B cell (primary cell): Measurements from ENCODE around the gene LIPC. TPM values are rescaled to one million over a fixed set of nuclear protein-coding genes. Genes with fewer than 3 reads are reported as not detected.

ENCODE experiments used
- ATAC-seq: fragments of 200-7000 bp; cut with Tn5 transposase; one replicate; pipeline ENCODE4 v1.10.0; 2021; ENCODE audit warnings: low read depth, mild to moderate bottlenecking, moderate number of reproducible peaks, moderate library complexity
- CTCF ChIA-PET: fragments of 350-600 bp; sonication (Branson Sonifier 250); formaldehyde crosslinking; loops from one replicate; lab custom pipeline; 2021; ENCODE audit warnings: antibody characterized with exemption, inconsistent platforms; lab: Charles Lee
- POLR2A ChIA-PET: fragments of 350-600 bp; sonication (Branson Sonifier 250); formaldehyde crosslinking; loops from one replicate; lab custom pipeline; 2021; ENCODE audit warnings: antibody characterized with exemption; lab: Charles Lee
- DNase-seq: peaks from one replicate; pipeline ENCODE4 v3.0.0; 2013
- H2AFZ ChIP-seq: 2 replicates; pipeline ENCODE4 v1.6.1; 2012; ENCODE audit warnings: mild to moderate bottlenecking, low read depth, low read length; ENCODE audit not compliant: insufficient read depth, poor library complexity, severe bottlenecking
- H3K27ac ChIP-seq, 2 donors: 1 replicate in 1 of 2; 2 replicates in 1 of 2; pipeline ENCODE4 v1.5.1; 2012 to 2013; ENCODE audit warnings: low read length in 2 of 2, mild to moderate bottlenecking in 2 of 2, moderate library complexity in 1 of 2
- H3K27me3 ChIP-seq, 4 experiments: fragments of 200-600 bp in 1 of 4; sonication (generic) in 1 of 4; replicated peaks in 1 of 4; 1 replicate in 2 of 4; 2 replicates in 2 of 4; pipeline versions ENCODE4 v1.6.1 to v1.7.0; 2013 to 2016; ENCODE audit warnings: low read length in 3 of 4, mild to moderate bottlenecking in 2 of 4, mixed read lengths in 1 of 4, moderate library complexity in 1 of 4; ENCODE audit not compliant: insufficient read depth in 4 of 4, control insufficient read depth in 3 of 4; ENCODE audit errors: control extremely low read depth in 1 of 4
- H3K36me3 ChIP-seq, 2 experiments: replicated peaks in 1 of 2; 1 replicate in 1 of 2; 2 replicates in 1 of 2; pipeline versions ENCODE4 v1.6.1 to v1.7.1; 2013; ENCODE audit warnings: low read length in 1 of 2; ENCODE audit not compliant: insufficient read depth in 2 of 2, control insufficient read depth in 1 of 2; ENCODE audit errors: control extremely low read depth in 1 of 2, extremely low read depth in 1 of 2
- H3K4me1 ChIP-seq, 2 donors: fragments of 200-600 bp in 1 of 2; sonication (generic) in 1 of 2; 1 replicate in 1 of 2; 2 replicates in 1 of 2; pipeline versions ENCODE4 v1.5.1 to v1.6.1; 2013 to 2017; ENCODE audit warnings: low read length in 2 of 2; ENCODE audit not compliant: control insufficient read depth in 2 of 2, insufficient read depth in 2 of 2
- H3K4me2 ChIP-seq: replicated peaks from 2 replicates; pipeline ENCODE3; 2012; ENCODE audit warnings: mild to moderate bottlenecking, low read depth, low read length; ENCODE audit not compliant: poor library complexity, severe bottlenecking
- H3K4me3 ChIP-seq, 5 experiments: fragments of 200-600 bp in 1 of 5; sonication (generic) in 1 of 5; 1 replicate in 3 of 5; 2 replicates in 2 of 5; pipeline versions ENCODE4 v1.5.1 to v1.7.0; 2011 to 2016; ENCODE audit warnings: low read length in 4 of 5, mild to moderate bottlenecking in 4 of 5, low read depth in 2 of 5, control low read depth in 1 of 5, moderate library complexity in 1 of 5; ENCODE audit not compliant: insufficient read depth in 1 of 5; ENCODE audit errors: control extremely low read depth in 1 of 5, extremely low read depth in 1 of 5
- H3K79me2 ChIP-seq: fragments of 200-600 bp; sonication (generic); one replicate; pipeline ENCODE4 v1.6.0; 2016; ENCODE audit warnings: low read length; ENCODE audit not compliant: control insufficient read depth, insufficient read depth
- H3K9ac ChIP-seq: fragments of 200-600 bp; sonication (generic); 2 replicates; pipeline ENCODE4 v1.6.1; 2017; ENCODE audit warnings: mild to moderate bottlenecking, low read length, moderate library complexity
- H3K9me3 ChIP-seq, 3 donors: one replicate each; pipeline versions ENCODE4 v1.6.1 to v1.7.1; 2013; ENCODE audit warnings: low read length in 2 of 3; ENCODE audit not compliant: control insufficient read depth in 2 of 3, insufficient read depth in 1 of 3; ENCODE audit errors: control extremely low read depth in 1 of 3
- H4K20me1 ChIP-seq: 2 replicates; pipeline ENCODE4 v1.6.0; 2012; ENCODE audit warnings: mild to moderate bottlenecking, low read length; ENCODE audit not compliant: insufficient read depth, control insufficient read depth, poor library complexity, severe bottlenecking
- H3K27ac Mint-ChIP-seq: one replicate; pipeline ENCODE4 v1.8.0; 2021; ENCODE audit warnings: mixed read lengths
- H3K27me3 Mint-ChIP-seq: one replicate; pipeline ENCODE4 v1.8.0; 2021; ENCODE audit warnings: mixed read lengths
- H3K4me1 Mint-ChIP-seq: one replicate; pipeline ENCODE4 v1.8.0; 2021; ENCODE audit warnings: mixed read lengths
- H3K4me3 Mint-ChIP-seq: one replicate; pipeline ENCODE4 v1.8.0; 2021; ENCODE audit warnings: mixed read lengths
- H3K9me3 Mint-ChIP-seq: one replicate; pipeline ENCODE4 v1.8.0; 2022; ENCODE audit warnings: mixed read lengths; ENCODE audit not compliant: insufficient read depth
- CTCF ChIP-seq: fragments of 200-600 bp; IDR thresholded peaks from one replicate; pipeline ENCODE4 v1.8.0; 2022; ENCODE audit warnings: antibody characterized with exemption, mild to moderate bottlenecking
- EZH2 ChIP-seq: IDR thresholded peaks from 2 replicates; pipeline ENCODE4 v1.6.1; 2012; ENCODE audit warnings: borderline replicate concordance, low read depth, mild to moderate bottlenecking, moderate library complexity, low read length; ENCODE audit not compliant: insufficient read depth, poor library complexity, severe bottlenecking
- whole genome bisulfite sequencing: methylation state at CpG from one replicate; pipeline ENCODE4 v1.1.5; 2013; ENCODE audit warnings: missing lambda C conversion rate; ENCODE audit not compliant: insufficient coverage; 5-methylcytosine and 5-hydroxymethylcytosine counted together
- intact Hi-C: fragments of 100-400 bp; cut with micrococcal nuclease; formaldehyde crosslinking; loops from one replicate; pipeline ENCODE4 v1.10.0; 2022
- polyA plus RNA-seq: library from polyadenylated mRNA; depleted of rRNA; stranded (reverse); fragments of >200 nt; gene quantifications from 2 replicates; pipeline ENCODE4 v1.2.3, GENCODE V29; 2012
- total RNA-seq, 2 donors: library from RNA; stranded (reverse); fragments of 120-200 nt in 1 of 2; gene quantifications; 1 replicate in 1 of 2; 2 replicates in 1 of 2; pipeline versions ENCODE4 v1.2.3 to v1.2.4, GENCODE V29; 2013 to 2022

The LIPC gene
- total and polyA plus RNA-seq, 2 donors (not counting 1 experiment from before 2014, with no cell fraction given), result not detected

- H3K9me3 Mint-ChIP-seq, result no peaks in the 10 kb centered on the region
- no peak overlapping the region for H2AFZ ChIP-seq
- no peak for ATAC-seq
- TF ChIP-seq EZH2, result no peak
- no peak for TF ChIP-seq CTCF
- H3K27ac Mint-ChIP-seq, result no peak overlapping the region
- H3K4me2 ChIP-seq, result no peak overlapping the region
- H3K27ac ChIP-seq, result no peak overlapping the region
- peaks cover 2% of the 10 kb centered on the region for H3K4me1 Mint-ChIP-seq
- POLR2A ChIA-PET, result no interaction called here
- 88% methylated on average over 6 of the region's 9 CpGs for WGBS
- CTCF ChIA-PET, result no interaction called here
- peaks cover 8% of the 10 kb centered on the region for H3K27me3 Mint-ChIP-seq
- H3K36me3 ChIP-seq, result no peaks in the 10 kb centered on the region
- intact Hi-C loops, result no loop called here
- no peak for DNase-seq
- peaks cover 0 to 2% of the 10 kb centered on the region in 2 donors for H3K4me1 ChIP-seq
- no peaks in the 10 kb centered on the region for H3K79me2 ChIP-seq
- no peaks in the 10 kb centered on the region for H3K9me3 ChIP-seq
- no peak overlapping the region for H3K4me3 ChIP-seq
- H3K9ac ChIP-seq, result no peak overlapping the region
- no peak overlapping the region for H3K4me3 Mint-ChIP-seq
- no peaks in the 10 kb centered on the region for H4K20me1 ChIP-seq
- peaks cover 0 to 3% (median 1%) of the 10 kb centered on the region in 4 experiments for H3K27me3 ChIP-seq
Measured at GRCh38 chr15:58546066-58546591, 114.3 kb downstream of the LIPC start.

GRCh38 chr15:58546635-58547627, 115.1 kb downstream of the LIPC start:
- TF ChIP-seq EZH2 (no peak), CTCF (no peak)
- Histone ChIP-seq H3K79me2 (no peaks in the 10 kb centered on the region), H2AFZ (no peak overlapping the region), H3K27me3 (peaks cover 0 to 3% (median 1%) of the 10 kb centered on the region in 4 experiments), H3K9ac (no peak overlapping the region), H4K20me1 (no peaks in the 10 kb centered on the region), H3K4me1 (peaks cover 0 to 4% of the 10 kb centered on the region in 2 donors), H3K4me2 (no peak overlapping the region), H3K9me3 (no peaks in the 10 kb centered on the region), H3K27ac (no peak overlapping the region), H3K36me3 (no peaks in the 10 kb centered on the region), H3K4me3 (no peak overlapping the region)
- ChIA-PET POLR2A (no interaction called here), CTCF (interaction anchor here (0.8 kb wide), 1 partner anchor 32 kb away, joined by 4 read pairs; no protein-coding TSS in a partner anchor)
- peaks cover 6% of the 10 kb centered on the region for H3K4me1 Mint-ChIP-seq
- no peak overlapping the region for H3K4me3 Mint-ChIP-seq
- intact Hi-C loops, result no loop called here
- no peak overlapping the region for H3K27ac Mint-ChIP-seq
- DNase-seq (no peak), ATAC-seq (no peak)
- H3K9me3 Mint-ChIP-seq, result no peaks in the 10 kb centered on the region
- WGBS, result 94% methylated on average over 12 of the region's 13 CpGs
- peaks cover 12% of the 10 kb centered on the region for H3K27me3 Mint-ChIP-seq
